ENCODE measurements around the gene GAD1. TPM values are rescaled to one million over a fixed set of nuclear protein-coding genes. Genes with fewer than 3 reads are reported as not detected.

Gene GAD1
- total RNA-seq, 1 donor from 2014 or later: 0.44 TPM

DNA sequence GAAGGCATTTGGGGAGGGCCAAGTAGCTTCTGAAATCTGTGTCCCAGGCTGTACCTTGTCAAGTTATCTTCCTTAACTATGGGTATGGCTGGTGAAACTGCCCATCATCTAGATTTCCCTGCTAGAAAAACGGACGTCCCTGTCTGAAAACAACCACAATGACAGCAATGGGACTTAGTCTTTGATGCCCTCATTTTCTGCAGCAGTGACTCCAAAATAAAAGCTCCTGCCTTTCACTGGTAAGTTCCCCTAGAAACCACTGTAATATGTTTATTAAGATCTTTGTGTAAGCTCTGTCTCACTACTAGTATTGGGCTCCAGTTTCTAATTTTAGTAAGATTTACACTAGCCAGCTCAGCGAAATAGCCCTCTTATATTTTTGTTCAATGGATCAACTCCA, 65.2 kb downstream of the GAD1 start:
- Mint-ChIP-seq H3K4me1 (ENCODE audit: low read depth, unreplicated experiment) (no peaks in the 10 kb centered on the region), H3K27me3 (ENCODE audit: unreplicated experiment) (peaks cover 1% of the 10 kb centered on the region), H3K4me3 (ENCODE audit: unreplicated experiment) (no peak overlapping the region), H3K27ac (ENCODE audit: unreplicated experiment) (no peak overlapping the region), H3K36me3 (ENCODE audit: unreplicated experiment) (no peaks in the 10 kb centered on the region), H3K9me3 (ENCODE audit: unreplicated experiment) (no peaks in the 10 kb centered on the region)
- TF ChIP-seq, protein P1, sequence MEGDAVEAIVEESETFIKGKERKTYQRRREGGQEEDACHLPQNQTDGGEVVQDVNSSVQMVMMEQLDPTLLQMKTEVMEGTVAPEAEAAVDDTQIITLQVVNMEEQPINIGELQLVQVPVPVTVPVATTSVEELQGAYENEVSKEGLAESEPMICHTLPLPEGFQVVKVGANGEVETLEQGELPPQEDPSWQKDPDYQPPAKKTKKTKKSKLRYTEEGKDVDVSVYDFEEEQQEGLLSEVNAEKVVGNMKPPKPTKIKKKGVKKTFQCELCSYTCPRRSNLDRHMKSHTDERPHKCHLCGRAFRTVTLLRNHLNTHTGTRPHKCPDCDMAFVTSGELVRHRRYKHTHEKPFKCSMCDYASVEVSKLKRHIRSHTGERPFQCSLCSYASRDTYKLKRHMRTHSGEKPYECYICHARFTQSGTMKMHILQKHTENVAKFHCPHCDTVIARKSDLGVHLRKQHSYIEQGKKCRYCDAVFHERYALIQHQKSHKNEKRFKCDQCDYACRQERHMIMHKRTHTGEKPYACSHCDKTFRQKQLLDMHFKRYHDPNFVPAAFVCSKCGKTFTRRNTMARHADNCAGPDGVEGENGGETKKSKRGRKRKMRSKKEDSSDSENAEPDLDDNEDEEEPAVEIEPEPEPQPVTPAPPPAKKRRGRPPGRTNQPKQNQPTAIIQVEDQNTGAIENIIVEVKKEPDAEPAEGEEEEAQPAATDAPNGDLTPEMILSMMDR (IDR thresholded peaks at IDR 0.05; ENCODE audit: partially characterized antibody, unreplicated experiment): no peak
- DNase-seq: no peak

DNA sequence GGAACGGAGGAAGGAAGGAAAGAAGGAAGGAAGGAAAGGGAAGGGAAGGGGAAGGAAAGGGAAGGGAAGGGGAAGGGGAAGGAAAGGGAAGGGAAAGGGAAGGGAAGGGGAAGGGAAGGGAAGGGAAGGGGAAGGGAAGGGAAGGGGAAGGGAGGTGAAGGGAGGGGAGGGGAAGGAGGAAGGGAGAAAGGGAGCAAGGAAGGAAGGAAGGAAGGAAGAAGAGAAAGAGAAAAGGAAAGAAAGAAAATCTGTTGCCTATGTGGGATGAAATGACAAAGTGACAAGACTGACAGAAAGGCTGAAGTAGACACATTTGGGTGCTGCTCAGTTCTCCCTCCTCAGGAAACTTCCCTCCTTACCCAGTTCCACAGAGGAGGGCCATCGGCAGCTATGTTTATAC, 66.1 kb downstream of the GAD1 start:
- Mint-ChIP-seq H3K27me3 (ENCODE audit: unreplicated experiment) (peaks cover 1% of the 10 kb centered on the region), H3K9me3 (ENCODE audit: unreplicated experiment) (no peaks in the 10 kb centered on the region), H3K4me1 (ENCODE audit: low read depth, unreplicated experiment) (no peaks in the 10 kb centered on the region), H3K27ac (ENCODE audit: unreplicated experiment) (no peak overlapping the region), H3K36me3 (ENCODE audit: unreplicated experiment) (no peaks in the 10 kb centered on the region), H3K4me3 (ENCODE audit: unreplicated experiment) (no peak overlapping the region)
- DNase-seq: no peak
- TF ChIP-seq, protein P1 (IDR thresholded peaks at IDR 0.05; ENCODE audit: partially characterized antibody, unreplicated experiment): no peak

DNA sequence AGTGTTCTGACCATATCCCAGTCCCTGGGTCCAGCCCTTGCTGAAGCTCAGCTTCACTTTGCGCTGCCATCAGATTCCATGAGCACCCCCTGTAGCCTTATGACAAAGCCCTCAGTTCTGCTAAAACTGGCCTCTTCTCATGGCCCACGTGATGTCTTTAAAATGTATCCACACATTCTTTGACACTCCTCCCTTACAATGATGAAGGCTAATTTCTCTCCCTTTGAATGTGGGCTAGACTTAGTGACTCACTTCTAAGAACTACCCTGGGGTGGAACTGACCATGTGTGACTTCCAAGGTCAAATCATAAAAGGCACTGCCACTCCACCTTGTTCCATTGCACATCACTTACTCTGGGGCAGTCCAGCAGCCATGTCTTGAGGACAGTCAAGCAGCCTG, 67.0 kb downstream of the GAD1 start:
- H3K27ac Mint-ChIP-seq (ENCODE audit: unreplicated experiment): no peak overlapping the region
- no peak for DNase-seq
- no peak overlapping the region for H3K4me3 Mint-ChIP-seq (ENCODE audit: unreplicated experiment)
- no peaks in the 10 kb centered on the region for H3K9me3 Mint-ChIP-seq (ENCODE audit: unreplicated experiment)
- TF ChIP-seq, protein P1 (IDR thresholded peaks at IDR 0.05; ENCODE audit: partially characterized antibody, unreplicated experiment): no peak
- H3K36me3 Mint-ChIP-seq (ENCODE audit: unreplicated experiment): no peaks in the 10 kb centered on the region
- H3K27me3 Mint-ChIP-seq (ENCODE audit: unreplicated experiment): peaks cover 1% of the 10 kb centered on the region
- H3K4me1 Mint-ChIP-seq (ENCODE audit: low read depth, unreplicated experiment): no peaks in the 10 kb centered on the region

DNA sequence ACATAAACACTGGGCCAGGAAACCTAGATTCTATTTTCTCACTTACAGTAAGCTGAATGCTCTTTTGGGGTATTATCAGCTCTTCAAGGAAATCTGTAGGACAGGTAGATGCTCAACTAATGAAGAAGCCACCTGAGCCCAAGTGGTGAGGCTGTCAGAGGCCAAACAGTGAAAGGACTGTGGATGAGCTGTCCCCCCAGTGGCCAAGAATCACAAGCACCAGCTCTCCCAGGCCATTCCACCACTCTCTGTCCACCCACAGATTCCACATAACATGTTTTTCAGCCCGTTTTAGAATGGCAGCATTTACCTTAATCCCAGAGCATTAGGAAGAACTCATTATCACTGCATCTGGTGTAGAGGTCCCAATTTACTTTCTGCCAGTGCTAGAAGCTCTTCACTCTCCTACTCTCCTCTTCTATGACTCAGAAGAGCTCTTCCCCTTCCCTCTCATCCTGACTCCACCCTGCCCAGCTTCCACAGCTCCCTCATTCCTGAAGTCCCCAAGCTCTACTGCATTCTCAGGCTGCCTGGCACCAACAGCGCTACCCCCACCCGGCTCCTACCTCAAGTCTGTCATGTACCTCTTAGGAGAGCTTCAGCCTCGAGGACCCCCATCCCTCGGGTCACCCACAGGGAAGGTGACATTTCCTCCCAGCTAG, 68.6 kb downstream of the GAD1 start:
- Mint-ChIP-seq H3K4me3 (ENCODE audit: unreplicated experiment) (no peak overlapping the region), H3K27ac (ENCODE audit: unreplicated experiment) (no peak overlapping the region), H3K9me3 (ENCODE audit: unreplicated experiment) (no peaks in the 10 kb centered on the region), H3K27me3 (ENCODE audit: unreplicated experiment) (no peaks in the 10 kb centered on the region), H3K36me3 (ENCODE audit: unreplicated experiment) (no peaks in the 10 kb centered on the region), H3K4me1 (ENCODE audit: low read depth, unreplicated experiment) (no peaks in the 10 kb centered on the region)
- no peak for DNase-seq
- TF ChIP-seq, protein P1 (IDR thresholded peaks at IDR 0.05; ENCODE audit: partially characterized antibody, unreplicated experiment): no peak

DNA sequence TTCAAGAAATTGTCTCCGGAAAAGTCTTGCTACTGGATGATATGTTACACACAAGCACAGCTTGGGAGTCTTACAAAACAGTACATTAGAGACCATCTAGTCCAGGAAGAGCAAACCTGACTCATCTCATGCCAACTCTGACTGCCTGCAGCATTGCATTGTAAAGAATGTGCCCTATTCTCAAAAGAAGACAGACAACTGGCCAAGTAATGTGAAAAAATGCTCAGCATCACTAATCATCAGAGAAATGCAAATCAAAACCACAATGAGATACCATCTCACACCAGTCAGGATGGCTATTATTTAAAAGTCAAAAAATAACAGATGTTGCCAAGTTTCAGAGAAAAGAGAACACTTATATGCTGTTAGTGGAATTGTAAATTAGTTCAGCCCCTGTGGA, 69.7 kb downstream of the GAD1 start:
- Mint-ChIP-seq H3K36me3 (ENCODE audit: unreplicated experiment) (no peaks in the 10 kb centered on the region), H3K4me1 (ENCODE audit: low read depth, unreplicated experiment) (no peaks in the 10 kb centered on the region), H3K9me3 (ENCODE audit: unreplicated experiment) (no peaks in the 10 kb centered on the region), H3K27ac (ENCODE audit: unreplicated experiment) (no peak overlapping the region), H3K4me3 (ENCODE audit: unreplicated experiment) (no peak overlapping the region), H3K27me3 (ENCODE audit: unreplicated experiment) (peaks cover 1% of the 10 kb centered on the region)
- TF ChIP-seq, protein P1 (IDR thresholded peaks at IDR 0.05; ENCODE audit: partially characterized antibody, unreplicated experiment): no peak
- DNase-seq: no peak

Data from glutamatergic neuron (in vitro differentiated cells).